B cell (primary cell): ENCODE measurements around the gene NFATC1.

ENCODE experiments used
- EZH2 ChIP-seq: IDR thresholded peaks from 2 replicates; pipeline ENCODE4 v1.6.1; 2012; ENCODE audit warnings: borderline replicate concordance, low read depth, mild to moderate bottlenecking, moderate library complexity, low read length; ENCODE audit not compliant: insufficient read depth, poor library complexity, severe bottlenecking
- TF ChIP-seq, protein P1 (sequence below): fragments of 200-600 bp; IDR thresholded peaks from one replicate; pipeline ENCODE4 v1.8.0; 2022; ENCODE audit warnings: antibody characterized with exemption, mild to moderate bottlenecking

DNA sequence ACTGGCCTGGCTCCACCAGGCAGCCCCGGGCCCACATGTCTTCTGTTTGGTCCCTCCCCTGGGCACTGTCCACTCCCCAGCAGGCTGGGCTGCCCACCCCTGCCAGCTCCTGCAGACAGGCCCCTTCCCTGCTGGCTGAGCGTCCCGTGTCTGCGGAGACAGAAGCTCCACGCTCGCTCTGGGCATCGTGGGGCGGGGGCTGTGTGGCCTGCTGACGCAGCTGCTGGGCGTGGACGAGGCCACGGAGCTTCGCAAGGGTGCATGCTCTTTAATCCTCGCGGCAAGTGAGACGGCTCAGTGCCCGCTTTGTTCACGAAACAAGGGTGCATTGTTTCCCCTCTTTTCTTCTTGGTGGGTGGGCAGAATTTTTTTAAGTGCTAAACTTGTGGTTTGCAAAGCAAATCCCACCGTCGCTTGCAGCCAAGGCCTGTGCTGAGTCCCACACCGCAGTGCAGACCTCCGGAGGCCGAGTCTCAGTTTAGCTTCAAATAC is 151.1 kb downstream of the NFATC1 start:
- TF ChIP-seq, protein P1, sequence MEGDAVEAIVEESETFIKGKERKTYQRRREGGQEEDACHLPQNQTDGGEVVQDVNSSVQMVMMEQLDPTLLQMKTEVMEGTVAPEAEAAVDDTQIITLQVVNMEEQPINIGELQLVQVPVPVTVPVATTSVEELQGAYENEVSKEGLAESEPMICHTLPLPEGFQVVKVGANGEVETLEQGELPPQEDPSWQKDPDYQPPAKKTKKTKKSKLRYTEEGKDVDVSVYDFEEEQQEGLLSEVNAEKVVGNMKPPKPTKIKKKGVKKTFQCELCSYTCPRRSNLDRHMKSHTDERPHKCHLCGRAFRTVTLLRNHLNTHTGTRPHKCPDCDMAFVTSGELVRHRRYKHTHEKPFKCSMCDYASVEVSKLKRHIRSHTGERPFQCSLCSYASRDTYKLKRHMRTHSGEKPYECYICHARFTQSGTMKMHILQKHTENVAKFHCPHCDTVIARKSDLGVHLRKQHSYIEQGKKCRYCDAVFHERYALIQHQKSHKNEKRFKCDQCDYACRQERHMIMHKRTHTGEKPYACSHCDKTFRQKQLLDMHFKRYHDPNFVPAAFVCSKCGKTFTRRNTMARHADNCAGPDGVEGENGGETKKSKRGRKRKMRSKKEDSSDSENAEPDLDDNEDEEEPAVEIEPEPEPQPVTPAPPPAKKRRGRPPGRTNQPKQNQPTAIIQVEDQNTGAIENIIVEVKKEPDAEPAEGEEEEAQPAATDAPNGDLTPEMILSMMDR = no peak
- no peak for TF ChIP-seq EZH2
